Osteocyte (in vitro differentiated cells): ENCODE data around the gene GADD45G. TPM values are rescaled to one million over a fixed set of nuclear protein-coding genes. Genes with fewer than 3 reads are reported as not detected.

Experiments
- DNase-seq: peaks from one replicate; pipeline ENCODE4 v3.0.0; 2021; ENCODE audit warnings: mixed read lengths; ENCODE audit not compliant: unreplicated experiment; ENCODE audit errors: extremely low spot score
- H3K27ac Mint-ChIP-seq: one replicate; pipeline ENCODE4 v1.8.0; 2021; ENCODE audit warnings: mild to moderate bottlenecking, mixed read lengths; ENCODE audit not compliant: unreplicated experiment
- H3K27me3 Mint-ChIP-seq: one replicate; pipeline ENCODE4 v1.8.0; 2021; ENCODE audit warnings: mixed read lengths; ENCODE audit not compliant: unreplicated experiment
- H3K36me3 Mint-ChIP-seq: one replicate; pipeline ENCODE4 v1.8.0; 2021; ENCODE audit warnings: mixed read lengths; ENCODE audit not compliant: unreplicated experiment
- H3K4me1 Mint-ChIP-seq: one replicate; pipeline ENCODE4 v1.8.0; 2021; ENCODE audit warnings: mixed read lengths; ENCODE audit not compliant: unreplicated experiment
- H3K4me3 Mint-ChIP-seq: one replicate; pipeline ENCODE4 v1.8.0; 2021; ENCODE audit warnings: mild to moderate bottlenecking, moderate library complexity, mixed read lengths; ENCODE audit not compliant: unreplicated experiment
- H3K9me3 Mint-ChIP-seq: one replicate; pipeline ENCODE4 v1.8.0; 2021; ENCODE audit warnings: mixed read lengths; ENCODE audit not compliant: unreplicated experiment
- total RNA-seq: library from RNA; stranded (reverse); gene quantifications from 2 replicates; pipeline ENCODE4 v1.2.1, GENCODE V29; 2021
- TF ChIP-seq, protein P1 (sequence below): fragments of 200-600 bp; sonication (generic); IDR thresholded peaks from 2 replicates; pipeline ENCODE4 v1.5.0; 2021; ENCODE audit warnings: antibody characterized with exemption, mild to moderate bottlenecking, moderate library complexity

The GADD45G gene
- total RNA-seq, 1 donor from 2014 or later, result 1.0 TPM

DNA sequence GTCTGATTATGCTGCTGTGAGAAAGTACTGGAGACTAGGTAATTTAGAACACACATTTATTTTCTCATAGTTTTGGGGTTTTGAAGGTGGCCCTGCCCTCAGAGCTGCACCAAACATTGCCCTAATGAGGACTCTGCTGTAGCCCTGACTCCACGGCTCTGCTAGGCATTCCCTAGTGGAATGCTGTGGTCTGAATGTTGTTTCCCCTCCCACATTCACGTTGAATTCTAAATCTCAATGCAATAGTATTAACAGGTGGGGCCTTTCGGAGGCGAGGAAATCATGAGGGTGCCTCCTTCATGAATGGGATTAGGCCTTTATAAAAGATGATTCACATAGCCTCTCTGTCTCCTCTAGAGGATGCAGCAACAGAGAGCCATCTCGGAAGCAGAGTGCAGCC, 25.7 kb downstream of the GADD45G start:
- H3K4me3 Mint-ChIP-seq, result no peak overlapping the region
- H3K4me1 Mint-ChIP-seq, result no peaks in the 10 kb centered on the region
- H3K27ac Mint-ChIP-seq, result no peak overlapping the region
- DNase-seq, result no peak
- no peaks in the 10 kb centered on the region for H3K9me3 Mint-ChIP-seq
- H3K27me3 Mint-ChIP-seq, result peaks cover 6% of the 10 kb centered on the region
- H3K36me3 Mint-ChIP-seq, result no peaks in the 10 kb centered on the region
- TF ChIP-seq, protein P1, sequence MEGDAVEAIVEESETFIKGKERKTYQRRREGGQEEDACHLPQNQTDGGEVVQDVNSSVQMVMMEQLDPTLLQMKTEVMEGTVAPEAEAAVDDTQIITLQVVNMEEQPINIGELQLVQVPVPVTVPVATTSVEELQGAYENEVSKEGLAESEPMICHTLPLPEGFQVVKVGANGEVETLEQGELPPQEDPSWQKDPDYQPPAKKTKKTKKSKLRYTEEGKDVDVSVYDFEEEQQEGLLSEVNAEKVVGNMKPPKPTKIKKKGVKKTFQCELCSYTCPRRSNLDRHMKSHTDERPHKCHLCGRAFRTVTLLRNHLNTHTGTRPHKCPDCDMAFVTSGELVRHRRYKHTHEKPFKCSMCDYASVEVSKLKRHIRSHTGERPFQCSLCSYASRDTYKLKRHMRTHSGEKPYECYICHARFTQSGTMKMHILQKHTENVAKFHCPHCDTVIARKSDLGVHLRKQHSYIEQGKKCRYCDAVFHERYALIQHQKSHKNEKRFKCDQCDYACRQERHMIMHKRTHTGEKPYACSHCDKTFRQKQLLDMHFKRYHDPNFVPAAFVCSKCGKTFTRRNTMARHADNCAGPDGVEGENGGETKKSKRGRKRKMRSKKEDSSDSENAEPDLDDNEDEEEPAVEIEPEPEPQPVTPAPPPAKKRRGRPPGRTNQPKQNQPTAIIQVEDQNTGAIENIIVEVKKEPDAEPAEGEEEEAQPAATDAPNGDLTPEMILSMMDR, result no peak

DNA sequence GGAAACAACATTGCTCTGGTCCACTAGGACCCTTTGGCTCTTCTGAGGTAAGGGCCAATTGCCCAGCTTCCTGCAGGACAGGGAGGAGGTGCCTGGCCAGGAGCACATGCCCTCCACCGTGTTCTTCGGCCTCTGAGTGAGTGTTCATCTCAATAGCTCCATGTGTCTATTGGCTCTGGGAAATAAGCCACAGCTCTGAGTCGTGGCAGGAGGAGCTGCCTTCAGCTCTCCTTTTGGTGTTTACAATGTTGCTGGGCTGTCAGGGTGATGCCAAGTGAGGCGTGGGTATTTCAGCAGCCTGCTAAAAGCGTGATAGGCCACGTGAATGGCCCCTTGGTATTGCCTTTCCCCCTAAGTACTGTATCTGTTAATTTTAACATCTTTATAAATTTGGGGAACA, 26.6 kb downstream of the GADD45G start:
- Mint-ChIP-seq H3K4me3 (no peak overlapping the region), H3K27ac (no peak overlapping the region), H3K36me3 (no peaks in the 10 kb centered on the region), H3K4me1 (no peaks in the 10 kb centered on the region), H3K27me3 (peaks cover 6% of the 10 kb centered on the region), H3K9me3 (no peaks in the 10 kb centered on the region)
- TF ChIP-seq, protein P1, result no peak
- no peak for DNase-seq

DNA sequence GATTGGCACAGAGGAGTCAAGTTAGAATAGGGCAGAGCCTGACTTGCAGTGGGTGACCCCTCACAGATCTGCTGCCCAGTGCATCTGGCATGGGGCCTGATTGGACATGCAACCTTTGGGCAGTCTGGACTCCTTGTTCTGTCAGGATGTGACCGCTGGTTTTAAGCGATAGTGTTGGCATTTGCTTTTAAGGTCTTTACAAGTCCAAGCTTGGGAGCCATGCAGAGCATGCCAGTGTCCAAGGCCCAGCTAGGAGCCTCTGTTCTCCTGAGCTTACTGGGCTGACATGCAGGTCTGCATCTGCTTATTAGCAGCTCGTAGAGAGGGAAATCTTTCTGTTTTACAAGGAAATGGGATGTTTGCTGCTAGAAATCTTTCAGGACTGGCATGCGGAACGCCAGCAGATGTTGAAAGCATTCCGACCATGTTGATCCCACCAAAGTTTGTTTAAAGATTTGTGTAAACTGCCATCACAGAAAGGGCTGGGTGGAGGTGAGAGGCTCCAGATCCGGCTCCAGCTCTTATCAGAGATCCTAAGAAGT, 27.5 kb downstream of the GADD45G start:
- Mint-ChIP-seq H3K4me3 (no peak overlapping the region), H3K4me1 (no peaks in the 10 kb centered on the region), H3K9me3 (no peaks in the 10 kb centered on the region), H3K36me3 (no peaks in the 10 kb centered on the region), H3K27me3 (peaks cover 6% of the 10 kb centered on the region), H3K27ac (no peak overlapping the region)
- TF ChIP-seq, protein P1, result no peak
- no peak for DNase-seq

DNA sequence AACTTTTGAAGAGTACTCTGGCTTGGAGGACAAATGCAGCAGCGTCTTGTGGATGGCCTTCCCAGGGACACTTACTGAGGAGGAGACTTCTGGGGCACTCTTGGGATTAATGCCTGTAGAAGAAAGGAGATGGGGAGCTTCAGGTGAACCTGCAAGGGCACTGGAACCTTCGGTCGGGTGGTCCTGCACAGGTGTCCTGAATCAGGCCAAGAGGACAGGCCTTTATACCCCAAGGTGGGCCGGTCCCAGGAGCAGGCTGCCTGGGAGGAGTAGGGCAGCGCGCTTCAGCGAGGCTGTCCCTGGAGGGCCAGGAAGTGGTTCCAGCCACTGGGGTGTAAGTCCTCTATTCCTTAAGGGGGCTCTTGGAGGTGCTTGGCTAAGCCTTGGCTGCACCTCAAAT, 27.9 kb downstream of the GADD45G start:
- no peak overlapping the region for H3K27ac Mint-ChIP-seq
- H3K9me3 Mint-ChIP-seq, result no peaks in the 10 kb centered on the region
- DNase-seq, result no peak
- H3K27me3 Mint-ChIP-seq, result peaks cover 6% of the 10 kb centered on the region
- no peaks in the 10 kb centered on the region for H3K36me3 Mint-ChIP-seq
- no peaks in the 10 kb centered on the region for H3K4me1 Mint-ChIP-seq
- TF ChIP-seq, protein P1, result no peak
- no peak overlapping the region for H3K4me3 Mint-ChIP-seq

DNA sequence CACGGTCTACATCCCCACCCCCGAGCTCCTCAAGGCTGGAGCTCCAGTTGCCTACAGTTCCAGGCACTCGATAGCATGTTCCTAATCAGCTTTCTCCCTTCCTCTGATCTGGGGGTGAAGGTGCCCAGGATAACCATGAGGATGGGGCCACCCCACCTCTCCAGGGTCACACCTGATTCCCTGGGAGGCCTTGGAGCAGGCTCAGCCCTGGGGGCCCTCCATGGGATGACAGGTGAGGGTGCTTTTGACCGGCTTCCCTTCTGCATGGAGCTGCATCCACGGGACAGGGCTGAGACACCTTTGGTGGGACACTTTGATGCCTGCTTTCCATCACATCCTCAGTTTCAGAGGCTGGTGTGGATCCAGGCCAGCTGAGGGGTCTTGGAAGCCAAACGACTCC, 28.6 kb downstream of the GADD45G start:
- no peak overlapping the region for H3K4me3 Mint-ChIP-seq
- TF ChIP-seq, protein P1, result no peak
- no peak overlapping the region for H3K27ac Mint-ChIP-seq
- no peaks in the 10 kb centered on the region for H3K9me3 Mint-ChIP-seq
- H3K36me3 Mint-ChIP-seq, result no peaks in the 10 kb centered on the region
- peaks cover 6% of the 10 kb centered on the region for H3K27me3 Mint-ChIP-seq
- no peak for DNase-seq
- H3K4me1 Mint-ChIP-seq, result no peaks in the 10 kb centered on the region
